Transverse colon (tissue), 4 donors: ENCODE measurements around the gene RPA3.

Experiments used
- CTCF ChIP-seq, 5 experiments: fragments of 200-600 bp in 3 of 5; fragments of 450-650 bp in 2 of 5; sonication (generic) in 3 of 5; IDR thresholded peaks; 1 replicate in 2 of 5; 2 replicates in 3 of 5; pipeline ENCODE4 v1.5.1; 2016 to 2017; ENCODE audit warnings: antibody characterized with exemption in 5 of 5, inconsistent platforms in 3 of 5, mild to moderate bottlenecking in 2 of 5, moderate library complexity in 1 of 5
- POLR2AphosphoS5 ChIP-seq, 3 donors: sonication (generic); formaldehyde crosslinking; IDR thresholded peaks; one replicate each; pipeline ENCODE4 v1.6.1; 2016; ENCODE audit warnings: antibody characterized with exemption in 3 of 3

DNA sequence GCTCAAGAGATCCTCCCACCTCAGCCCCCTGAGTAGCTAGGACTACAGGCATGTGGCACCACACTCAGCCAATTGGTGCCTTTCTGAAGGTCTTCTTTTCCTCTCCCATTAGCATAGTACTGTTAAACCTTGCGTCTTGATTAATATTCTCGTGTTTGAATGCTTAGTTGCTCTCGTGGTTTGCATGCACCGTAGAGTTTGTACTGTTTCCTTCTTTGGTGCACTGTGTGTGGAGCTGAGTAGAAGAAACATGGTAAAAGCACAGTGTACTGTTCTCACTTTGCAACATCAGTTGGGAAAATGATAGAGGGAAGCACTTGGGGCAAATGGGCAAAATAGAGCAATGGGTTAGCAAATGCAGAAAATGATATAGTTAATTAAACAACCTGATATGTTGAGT, 27.6 kb upstream of the RPA3 start:
- TF ChIP-seq POLR2AphosphoS5 (IDR thresholded peaks at IDR 0.05), result no peak
- no peak for TF ChIP-seq CTCF (IDR thresholded peaks at IDR 0.05)
